Neutrophil (primary cell): Measurements from ENCODE around the gene TIA1.
"Not testable (repeated sequence)": the region's sequence is repeated elsewhere in the genome, so short reads cannot be mapped to it uniquely, and the experiment has no call there.

Experiments
- H3K27ac ChIP-seq: fragments of 200-600 bp; sonication (generic); 2 replicates; pipeline ENCODE4 v1.5.1; 2016; ENCODE audit warnings: mild to moderate bottlenecking, moderate library complexity
- H3K27me3 ChIP-seq: fragments of 200-600 bp; sonication (generic); 2 replicates; pipeline ENCODE4 v1.6.0; 2016; ENCODE audit warnings: mild to moderate bottlenecking
- H3K36me3 ChIP-seq: fragments of 200-600 bp; sonication (generic); 2 replicates; pipeline ENCODE4 v1.5.1; 2017
- H3K4me1 ChIP-seq, 2 experiments: fragments of 200-600 bp in 1 of 2; sonication (generic) in 1 of 2; 1 replicate in 1 of 2; 2 replicates in 1 of 2; pipeline versions ENCODE4 v1.5.1 to v1.6.1; 2013 to 2016; ENCODE audit warnings: low read depth in 1 of 2, low read length in 1 of 2, mild to moderate bottlenecking in 1 of 2, moderate library complexity in 1 of 2; ENCODE audit not compliant: control insufficient read depth in 1 of 2, insufficient read depth in 1 of 2
- H3K4me3 ChIP-seq, 2 experiments: fragments of 200-600 bp in 1 of 2; sonication (generic) in 1 of 2; 1 replicate in 1 of 2; 2 replicates in 1 of 2; pipeline ENCODE4 v1.5.1; 2013 to 2016; ENCODE audit warnings: low read depth in 1 of 2, low read length in 1 of 2, mild to moderate bottlenecking in 1 of 2, moderate library complexity in 1 of 2
- H3K9me3 ChIP-seq: fragments of 200-600 bp; sonication (generic); 2 replicates; pipeline ENCODE4 v1.5.1; 2016
- CTCF ChIP-seq: fragments of 200-600 bp; sonication (generic); IDR thresholded peaks from 2 replicates; pipeline ENCODE4 v1.5.1; 2016; ENCODE audit warnings: antibody characterized with exemption

Gene TIA1

GRCh38 chr2:70240599-70240998 lies 7.8 kb downstream of the TIA1 start:
- Histone ChIP-seq H3K27me3 (no peaks in the 10 kb centered on the region), H3K4me3 (no peak overlapping the region), H3K4me1 (peaks cover 12 to 13% of the 10 kb centered on the region in 2 experiments), H3K9me3 (no peaks in the 10 kb centered on the region), H3K36me3 (peaks cover 2% of the 10 kb centered on the region), H3K27ac (peak overlapping the region; percentile 50)
- TF ChIP-seq CTCF = no peak

GRCh38 chr2:70233926-70234325 lies 14.5 kb downstream of the TIA1 start:
- no peak overlapping the region for H3K4me3 ChIP-seq
- H3K36me3 ChIP-seq = peaks cover 53% of the 10 kb centered on the region
- H3K27me3 ChIP-seq = no peaks in the 10 kb centered on the region
- no peak for TF ChIP-seq CTCF
- no peaks in the 10 kb centered on the region for H3K4me1 ChIP-seq
- no peak overlapping the region for H3K27ac ChIP-seq
- H3K9me3 ChIP-seq = no peaks in the 10 kb centered on the region

GRCh38 chr2:70226781-70227180 lies 21.6 kb downstream of the TIA1 start:
- Histone ChIP-seq H3K27ac (no peak overlapping the region), H3K4me3 (no peak overlapping the region), H3K36me3 (peaks cover 90% of the 10 kb centered on the region), H3K27me3 (no peaks in the 10 kb centered on the region), H3K9me3 (no peaks in the 10 kb centered on the region), H3K4me1 (no peaks in the 10 kb centered on the region)
- TF ChIP-seq CTCF = no peak

- H3K9me3 ChIP-seq, H3K4me1 ChIP-seq, H3K4me3 ChIP-seq, H3K27me3 ChIP-seq, H3K27ac ChIP-seq: not testable (repeated sequence)
- H3K36me3 ChIP-seq = peaks cover 92% of the 10 kb centered on the region
These were observed 25.1 kb downstream of the TIA1 start for GRCh38 chr2:70223305-70223704.

- Histone ChIP-seq H3K36me3 (peaks cover 82% of the 10 kb centered on the region), H3K9me3 (no peaks in the 10 kb centered on the region), H3K4me1 (no peaks in the 10 kb centered on the region), H3K27me3 (no peaks in the 10 kb centered on the region), H3K27ac (no peak overlapping the region), H3K4me3 (no peak overlapping the region)
- no peak for TF ChIP-seq CTCF
These were observed 33.4 kb downstream of the TIA1 start for GRCh38 chr2:70214953-70215549.

- Histone ChIP-seq H3K9me3 (no peaks in the 10 kb centered on the region), H3K27ac (no peak overlapping the region), H3K4me3 (no peak overlapping the region), H3K36me3 (peaks cover 80% of the 10 kb centered on the region), H3K27me3 (no peaks in the 10 kb centered on the region), H3K4me1 (no peaks in the 10 kb centered on the region)
- no peak for TF ChIP-seq CTCF
These were observed 34.1 kb downstream of the TIA1 start for GRCh38 chr2:70214365-70214764.
